Measurements from ENCODE around the gene TOMM22. TPM values are rescaled to one million over a fixed set of nuclear protein-coding genes. Genes with fewer than 3 reads are reported as not detected.
A peak's percentile ranks its signal among the peaks of the same experiment; 100 is the strongest.

The TOMM22 gene
- polyA plus RNA-seq, 1 experiment = 29.6 TPM

DNA sequence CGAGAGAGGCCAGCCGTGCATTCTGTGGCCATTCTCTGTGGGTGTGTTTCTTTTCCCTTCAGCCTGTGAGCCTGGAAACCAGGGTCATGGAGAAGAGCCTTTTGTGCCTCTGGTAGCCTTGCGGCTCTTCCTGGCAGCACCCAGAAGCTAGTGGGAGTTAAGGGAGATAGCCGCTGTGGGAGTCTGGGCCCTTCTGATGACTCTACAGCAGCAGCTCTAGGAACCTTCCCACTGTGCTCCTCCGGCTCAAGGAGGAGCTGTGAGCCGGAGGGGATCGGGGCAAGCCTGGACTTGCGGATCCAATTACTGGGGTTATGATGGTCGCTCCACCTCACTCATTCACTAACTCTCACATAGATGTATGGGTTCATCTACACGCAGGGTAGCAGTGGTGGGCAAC lies 34.5 kb downstream of the TOMM22 start:
- CTCF ChIA-PET = interaction anchor here (2.5 to 3.2 kb wide), 3 partner anchors 9 to 17 kb away, joined by 9 to 21 read pairs (median 17); partner anchors contain the start of gene GTPBP1
- TF ChIP-seq, protein P1, sequence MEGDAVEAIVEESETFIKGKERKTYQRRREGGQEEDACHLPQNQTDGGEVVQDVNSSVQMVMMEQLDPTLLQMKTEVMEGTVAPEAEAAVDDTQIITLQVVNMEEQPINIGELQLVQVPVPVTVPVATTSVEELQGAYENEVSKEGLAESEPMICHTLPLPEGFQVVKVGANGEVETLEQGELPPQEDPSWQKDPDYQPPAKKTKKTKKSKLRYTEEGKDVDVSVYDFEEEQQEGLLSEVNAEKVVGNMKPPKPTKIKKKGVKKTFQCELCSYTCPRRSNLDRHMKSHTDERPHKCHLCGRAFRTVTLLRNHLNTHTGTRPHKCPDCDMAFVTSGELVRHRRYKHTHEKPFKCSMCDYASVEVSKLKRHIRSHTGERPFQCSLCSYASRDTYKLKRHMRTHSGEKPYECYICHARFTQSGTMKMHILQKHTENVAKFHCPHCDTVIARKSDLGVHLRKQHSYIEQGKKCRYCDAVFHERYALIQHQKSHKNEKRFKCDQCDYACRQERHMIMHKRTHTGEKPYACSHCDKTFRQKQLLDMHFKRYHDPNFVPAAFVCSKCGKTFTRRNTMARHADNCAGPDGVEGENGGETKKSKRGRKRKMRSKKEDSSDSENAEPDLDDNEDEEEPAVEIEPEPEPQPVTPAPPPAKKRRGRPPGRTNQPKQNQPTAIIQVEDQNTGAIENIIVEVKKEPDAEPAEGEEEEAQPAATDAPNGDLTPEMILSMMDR (IDR thresholded peaks at IDR 0.05; ENCODE audit: insufficient read depth, low read depth, low read length) = no peak
- H3K4me3 ChIP-seq (ENCODE audit: low read depth, low read length) = no peak overlapping the region
- H3K27me3 ChIP-seq (ENCODE audit: control insufficient read depth, insufficient read depth, low read length) = no peaks in the 10 kb centered on the region
- DNase-seq (ENCODE audit: low read depth) = no peak
- POLR2A ChIA-PET = no interaction called here
- H3K36me3 ChIP-seq (ENCODE audit: control insufficient read depth, insufficient read depth, low read length) = peaks cover 20% of the 10 kb centered on the region

GRCh38 chr22:38716826-38717225 lies 35.1 kb downstream of the TOMM22 start:
- CTCF ChIA-PET = interaction anchor here (3.0 to 3.2 kb wide), 2 partner anchors 10 to 17 kb away, joined by 17 to 21 read pairs; partner anchors contain the start of gene GTPBP1
- DNase-seq (ENCODE audit: low read depth) = no peak
- peaks cover 23% of the 10 kb centered on the region for H3K36me3 ChIP-seq (ENCODE audit: control insufficient read depth, insufficient read depth, low read length)
- no peaks in the 10 kb centered on the region for H3K27me3 ChIP-seq (ENCODE audit: control insufficient read depth, insufficient read depth, low read length)
- H3K4me3 ChIP-seq (ENCODE audit: low read depth, low read length) = no peak overlapping the region
- POLR2A ChIA-PET = no interaction called here
- TF ChIP-seq, protein P1 (IDR thresholded peaks at IDR 0.05; ENCODE audit: insufficient read depth, low read depth, low read length) = no peak

DNA sequence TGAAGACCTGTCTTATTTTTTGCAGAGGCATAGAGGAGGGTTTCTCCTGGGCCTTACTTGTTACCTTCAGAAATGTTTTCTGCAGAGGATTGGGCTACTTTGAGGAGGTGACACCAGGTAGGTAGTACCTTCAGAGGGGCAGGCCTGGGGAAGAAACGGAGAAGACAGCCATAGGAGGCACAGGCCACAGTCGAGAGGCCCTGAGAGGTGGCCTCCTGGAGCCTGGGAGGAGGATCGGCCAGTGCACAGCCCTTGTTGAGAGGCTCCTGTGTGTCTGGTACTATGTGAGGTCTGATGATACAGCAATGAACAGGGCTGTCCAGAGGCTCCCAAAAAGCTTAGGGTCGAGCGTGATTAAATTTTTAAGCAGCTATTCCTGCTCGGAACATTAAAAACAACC lies 35.5 kb downstream of the TOMM22 start:
- POLR2A ChIA-PET = interaction anchor here (0.6 kb wide), 1 partner anchor 215 kb away, joined by 3 read pairs; no protein-coding TSS in a partner anchor
- CTCF ChIA-PET = interaction anchor here (1.6 to 3.2 kb wide), 5 partner anchors 10 to 35 kb away, joined by 6 to 21 read pairs (median 7); partner anchors contain the start of genes GTPBP1 and TOMM22
- TF ChIP-seq, protein P1 (IDR thresholded peaks at IDR 0.05; ENCODE audit: insufficient read depth, low read depth, low read length) = no peak
- Histone ChIP-seq H3K27me3 (ENCODE audit: control insufficient read depth, insufficient read depth, low read length) (no peaks in the 10 kb centered on the region), H3K4me3 (ENCODE audit: low read depth, low read length) (no peak overlapping the region), H3K36me3 (ENCODE audit: control insufficient read depth, insufficient read depth, low read length) (peaks cover 23% of the 10 kb centered on the region)
- no peak for DNase-seq (ENCODE audit: low read depth)

- ChIA-PET CTCF (interaction anchor here (1.1 to 3.2 kb wide), 6 partner anchors 10 to 37 kb away, joined by 3 to 21 read pairs (median 7); partner anchors contain the start of genes GTPBP1 and TOMM22), POLR2A (no interaction called here)
- TF ChIP-seq, protein P1 (IDR thresholded peaks at IDR 0.05; ENCODE audit: insufficient read depth, low read depth, low read length) = peak; percentile 76
- peaks cover 27% of the 10 kb centered on the region for H3K36me3 ChIP-seq (ENCODE audit: control insufficient read depth, insufficient read depth, low read length)
- H3K27me3 ChIP-seq (ENCODE audit: control insufficient read depth, insufficient read depth, low read length) = no peaks in the 10 kb centered on the region
- no peak overlapping the region for H3K4me3 ChIP-seq (ENCODE audit: low read depth, low read length)
- DNase-seq (ENCODE audit: low read depth) = no peak
These were observed 36.7 kb downstream of the TOMM22 start for GRCh38 chr22:38718414-38718813.

DNA sequence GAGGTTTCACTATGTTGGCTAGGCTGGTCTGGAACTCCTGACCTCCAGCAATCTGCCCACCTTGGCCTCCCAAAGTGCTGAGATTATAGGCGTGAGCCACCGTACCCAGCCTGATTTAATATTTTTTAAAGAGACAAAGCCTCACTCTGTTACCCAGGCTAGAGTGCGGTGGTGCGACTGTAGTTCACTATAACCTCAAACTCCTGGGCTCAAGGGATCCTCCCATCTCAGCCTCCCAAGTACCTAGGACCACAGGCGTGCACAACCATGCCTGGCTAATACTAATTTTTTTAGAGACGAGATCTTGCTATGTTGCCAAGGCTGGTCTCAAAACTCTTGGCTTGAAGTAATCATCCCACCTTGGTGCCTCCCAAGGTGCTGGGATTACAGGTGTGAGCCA lies 37.4 kb downstream of the TOMM22 start:
- peaks cover 27% of the 10 kb centered on the region for H3K36me3 ChIP-seq (ENCODE audit: control insufficient read depth, insufficient read depth, low read length)
- CTCF ChIA-PET = interaction anchor here (1.1 to 3.2 kb wide), 5 partner anchors 10 to 15 kb away, joined by 3 to 21 read pairs (median 7); partner anchors contain the start of gene GTPBP1
- POLR2A ChIA-PET = no interaction called here
- no peak overlapping the region for H3K4me3 ChIP-seq (ENCODE audit: low read depth, low read length)
- no peak for DNase-seq (ENCODE audit: low read depth)
- TF ChIP-seq, protein P1 (IDR thresholded peaks at IDR 0.05; ENCODE audit: insufficient read depth, low read depth, low read length) = no peak
- no peaks in the 10 kb centered on the region for H3K27me3 ChIP-seq (ENCODE audit: control insufficient read depth, insufficient read depth, low read length)
